Measurements from ENCODE around the gene RNF145.

RNF145 gene

GRCh38 chr5:159217236-159217635 lies 7.9 kb upstream of the RNF145 start:
- DNase-seq = no peak

GRCh38 chr5:159216454-159216853 lies 7.1 kb upstream of the RNF145 start:
- DNase-seq = no peak

- no peak for DNase-seq
These were observed 6.5 kb upstream of the RNF145 start for GRCh38 chr5:159215886-159216285.

- DNase-seq = no peak
These were observed 5.3 kb upstream of the RNF145 start for GRCh38 chr5:159214486-159215271.

GRCh38 chr5:159212657-159213462 lies 3.5 kb upstream of the RNF145 start:
- peak; percentile 49 for DNase-seq

- peak; percentile 37 for DNase-seq
These were observed 2.4 kb upstream of the RNF145 start for GRCh38 chr5:159211729-159212174.

GRCh38 chr5:159210846-159211245 lies 1.5 kb upstream of the RNF145 start:
- DNase-seq = peak; percentile 48

- DNase-seq = peak; percentile 75
These were observed 883 bp upstream of the RNF145 start for GRCh38 chr5:159210210-159210661.

- DNase-seq = peak; percentile 60
These were observed 577 bp downstream of the RNF145 start for GRCh38 chr5:159208514-159209437.

- DNase-seq = peak; percentile 94
These were observed 1.5 kb downstream of the RNF145 start for GRCh38 chr5:159207686-159208513.

GRCh38 chr5:159207222-159207685 lies 2.1 kb downstream of the RNF145 start:
- DNase-seq = no peak

GRCh38 chr5:159206818-159207217 lies 2.5 kb downstream of the RNF145 start:
- DNase-seq = no peak

- no peak for DNase-seq
These were observed 3.0 kb downstream of the RNF145 start for GRCh38 chr5:159206368-159206767.

- DNase-seq = no peak
These were observed 6.0 kb downstream of the RNF145 start for GRCh38 chr5:159203351-159203750.

GRCh38 chr5:159202151-159202550 lies 7.2 kb downstream of the RNF145 start:
- no peak for DNase-seq

- no peak for DNase-seq
These were observed 9.6 kb downstream of the RNF145 start for GRCh38 chr5:159199780-159200179.

- peak; percentile 41 for DNase-seq
These were observed 10.1 kb downstream of the RNF145 start for GRCh38 chr5:159199225-159199624.

- peak; percentile 66 for DNase-seq
These were observed 11.0 kb downstream of the RNF145 start for GRCh38 chr5:159198063-159199036.

GRCh38 chr5:159195775-159196174 lies 13.6 kb downstream of the RNF145 start:
- DNase-seq = no peak

GRCh38 chr5:159190170-159190569 lies 19.2 kb downstream of the RNF145 start:
- DNase-seq = no peak

Data from hematopoietic multipotent progenitor cell treated with erythropoietin and hydrocortisone succinate and interleukin-3 and kit ligand, for 4 days (in vitro differentiated cells).